ENCODE measurements around the gene PGK2. TPM values are rescaled to one million over a fixed set of nuclear protein-coding genes. Genes with fewer than 3 reads are reported as not detected.

PGK2 gene
- not detected in 2 replicates for total RNA-seq

GRCh38 chr6:49787176-49787575 lies at the start of gene PGK2:
Gene PGK2 (minus strand): TSS chr6:49787285. CDS start chr6:49787187, 98 bp downstream.
- no peak within 1 kb of the TSS for H3K4me3 Mint-ChIP-seq
- CTCF ChIA-PET: no interaction called here
- TF ChIP-seq CTCF (IDR thresholded peaks at IDR 0.05): no peak
- no peaks in the 10 kb centered on the region for H3K4me1 Mint-ChIP-seq
- POLR2A ChIA-PET: no interaction called here
- no peak within 1 kb of the TSS for H3K27ac Mint-ChIP-seq
- H3K36me3 Mint-ChIP-seq (ENCODE audit: low read depth): no peaks in the 10 kb centered on the region
- no peaks in the 10 kb centered on the region for H3K27me3 Mint-ChIP-seq
- peaks cover 14% of the 10 kb centered on the region for H3K9me3 Mint-ChIP-seq
- no peak for DNase-seq
- ATAC-seq (ENCODE audit: low read depth): no peak
- intact Hi-C loops (cut with micrococcal nuclease): no loop called here

- no peak for TF ChIP-seq CTCF (IDR thresholded peaks at IDR 0.05)
- Mint-ChIP-seq H3K9me3 (no peaks in the 10 kb centered on the region), H3K36me3 (ENCODE audit: low read depth) (no peaks in the 10 kb centered on the region), H3K27me3 (no peaks in the 10 kb centered on the region), H3K27ac (no peak overlapping the region), H3K4me1 (no peaks in the 10 kb centered on the region), H3K4me3 (no peak overlapping the region)
- ATAC-seq (ENCODE audit: low read depth): no peak
- CTCF ChIA-PET: no interaction called here
- intact Hi-C loops (cut with micrococcal nuclease): no loop called here
- POLR2A ChIA-PET: no interaction called here
- no peak for DNase-seq
Measured at GRCh38 chr6:49835140-49835539, 48.1 kb upstream of the PGK2 start.

- no peaks in the 10 kb centered on the region for H3K4me1 Mint-ChIP-seq
- DNase-seq (no peak), ATAC-seq (ENCODE audit: low read depth) (no peak)
- ChIA-PET POLR2A (no interaction called here), CTCF (no interaction called here)
- H3K9me3 Mint-ChIP-seq: no peaks in the 10 kb centered on the region
- intact Hi-C loops (cut with micrococcal nuclease): no loop called here
- no peak for TF ChIP-seq CTCF (IDR thresholded peaks at IDR 0.05)
- no peak overlapping the region for H3K4me3 Mint-ChIP-seq
- H3K27me3 Mint-ChIP-seq: no peaks in the 10 kb centered on the region
- no peaks in the 10 kb centered on the region for H3K36me3 Mint-ChIP-seq (ENCODE audit: low read depth)
- H3K27ac Mint-ChIP-seq: no peak overlapping the region
Measured at GRCh38 chr6:49833386-49833785, 46.3 kb upstream of the PGK2 start.

GRCh38 chr6:49826743-49827406 lies 39.8 kb upstream of the PGK2 start:
- Mint-ChIP-seq H3K27ac (no peak overlapping the region), H3K36me3 (ENCODE audit: low read depth) (no peaks in the 10 kb centered on the region), H3K4me1 (no peaks in the 10 kb centered on the region), H3K27me3 (no peaks in the 10 kb centered on the region), H3K4me3 (no peak overlapping the region), H3K9me3 (no peaks in the 10 kb centered on the region)
- TF ChIP-seq CTCF (IDR thresholded peaks at IDR 0.05): no peak
- ChIA-PET POLR2A (no interaction called here), CTCF (no interaction called here)
- intact Hi-C loops (cut with micrococcal nuclease): no loop called here
- DNase-seq (no peak), ATAC-seq (ENCODE audit: low read depth) (no peak)

- TF ChIP-seq CTCF (IDR thresholded peaks at IDR 0.05): no peak
- ATAC-seq (ENCODE audit: low read depth) (no peak), DNase-seq (no peak)
- intact Hi-C loops (cut with micrococcal nuclease): no loop called here
- Mint-ChIP-seq H3K27ac (no peak overlapping the region), H3K36me3 (ENCODE audit: low read depth) (no peaks in the 10 kb centered on the region), H3K4me1 (no peaks in the 10 kb centered on the region), H3K9me3 (no peaks in the 10 kb centered on the region), H3K4me3 (no peak overlapping the region), H3K27me3 (no peaks in the 10 kb centered on the region)
- POLR2A ChIA-PET: no interaction called here
- CTCF ChIA-PET: no interaction called here
Measured at GRCh38 chr6:49815166-49815565, 28.1 kb upstream of the PGK2 start.
